K562 (cell line): ENCODE measurements around the gene ANO10. TPM values are rescaled to one million over a fixed set of nuclear protein-coding genes. Genes with fewer than 3 reads are reported as not detected.

ENCODE experiments used
- ATAC-seq: fragments of 200-7000 bp; cut with Tn5 transposase; 3 replicates; pipeline ENCODE4 v1.9.1; 2020; ENCODE audit warnings: moderate library complexity
- BruUV-seq: library from RNA; stranded (reverse); fragments of 400-500 nt; replicated peaks from 2 replicates; lab custom pipeline; 2021; lab: Mats Ljungman, UMichigan
- CTCF ChIA-PET: fragments of 300-600 bp; formaldehyde crosslinking; extraction: SDS; loops from one replicate; lab custom pipeline; 2021; ENCODE audit warnings: low intra/inter-chr PET ratio; lab: Yijun Ruan, JAX
- POLR2A ChIA-PET: fragments of 300-600, 350-650 bp; sonication (Branson Sonifier 250); formaldehyde crosslinking; extraction: SDS; loops from one replicate; lab custom pipeline; 2021; ENCODE audit warnings: antibody characterized with exemption, inconsistent platforms; lab: Yijun Ruan, JAX
- DNase-seq, 4 experiments: peaks; one replicate each; pipeline versions ENCODE4 v3.0.0 to v3.0.0-alpha.2; 2011 to 2018; ENCODE audit warnings: low spot score in 3 of 4, mixed read lengths in 3 of 4; ENCODE audit errors: extremely low read depth in 1 of 4
- FAIRE-seq: peaks from 2 replicates; lab custom pipeline; 2011; peaks lifted over from hg19 to GRCh38; lab: Jason Lieb, UNC
- H2AFZ ChIP-seq: 2 replicates; pipeline ENCODE4 v1.6.0; 2011; ENCODE audit warnings: low read depth, low read length, control low read depth, inconsistent platforms
- H3K27ac ChIP-seq: fragments of 200-600 bp; 3 replicates; pipeline ENCODE4 v1.8.0; 2011; ENCODE audit warnings: low read depth, mild to moderate bottlenecking, control low read depth, inconsistent platforms, low read length, moderate library complexity, mixed read lengths; ENCODE audit errors: extremely low read depth
- H3K27me3 ChIP-seq, 2 experiments: fragments of 300-600 bp in 1 of 2; 2 replicates in 1 of 2; 3 replicates in 1 of 2; pipeline versions ENCODE4 v1.6.0 to v1.8.0; 2011; ENCODE audit warnings: inconsistent platforms in 2 of 2, low read length in 2 of 2, mild to moderate bottlenecking in 1 of 2, mixed read lengths in 1 of 2, moderate library complexity in 1 of 2; ENCODE audit not compliant: control insufficient read depth in 2 of 2, insufficient read depth in 2 of 2
- H3K36me3 ChIP-seq: fragments of 300-600 bp; 3 replicates; pipeline ENCODE4 v1.8.0; 2011; ENCODE audit warnings: mild to moderate bottlenecking, low read length, inconsistent platforms; ENCODE audit not compliant: control insufficient read depth, insufficient read depth
- H3K4me1 ChIP-seq, 2 experiments: fragments of 200-600 bp in 1 of 2; replicated peaks in 1 of 2; 2 replicates in 1 of 2; 3 replicates in 1 of 2; pipeline versions ENCODE4 v1.5.1 to v1.8.0; 2011; ENCODE audit warnings: inconsistent platforms in 2 of 2, low read length in 2 of 2, mild to moderate bottlenecking in 1 of 2, mixed read lengths in 1 of 2, moderate library complexity in 1 of 2; ENCODE audit not compliant: control insufficient read depth in 2 of 2, insufficient read depth in 2 of 2
- H3K4me2 ChIP-seq: 2 replicates; pipeline ENCODE4 v1.6.1; 2011; ENCODE audit warnings: low read length, control low read depth, inconsistent platforms, mixed read lengths; ENCODE audit not compliant: insufficient read depth
- H3K4me3 ChIP-seq: fragments of 200-600 bp; sonication (generic), shearing (Covaris generic); 2 replicates; pipeline ENCODE4 v1.5.1; 2016; ENCODE audit warnings: control low read depth, inconsistent platforms
- H3K79me2 ChIP-seq: fragments of 200-600 bp; 3 replicates; pipeline ENCODE4 v1.8.0; 2011; ENCODE audit warnings: low read length, inconsistent platforms; ENCODE audit not compliant: control insufficient read depth, insufficient read depth
- H3K9ac ChIP-seq, 2 experiments: 2 replicates each; pipeline versions ENCODE4 v1.6.0 to v1.6.1; 2011; ENCODE audit warnings: low read depth in 2 of 2, low read length in 2 of 2, control low read depth in 1 of 2, inconsistent platforms in 1 of 2, mild to moderate bottlenecking in 1 of 2, mixed read lengths in 1 of 2; ENCODE audit not compliant: insufficient read depth in 1 of 2
- H3K9me1 ChIP-seq: one replicate; pipeline ENCODE4 v1.6.0; 2011; ENCODE audit warnings: inconsistent platforms, mild to moderate bottlenecking, low read length, moderate library complexity; ENCODE audit not compliant: control insufficient read depth, insufficient read depth
- H3K9me3 ChIP-seq: replicated peaks from 2 replicates; pipeline ENCODE4 v1.5.1; 2011; ENCODE audit warnings: low read depth, low read length, inconsistent platforms; ENCODE audit not compliant: control insufficient read depth, insufficient read depth
- H4K20me1 ChIP-seq: replicated peaks from 2 replicates; pipeline ENCODE4 v1.6.1; 2011; ENCODE audit warnings: low read length, inconsistent platforms, mixed read lengths; ENCODE audit not compliant: control insufficient read depth, insufficient read depth
- BMI1 ChIP-seq: fragments of 150-350 bp; IDR thresholded peaks from 2 replicates; pipeline ENCODE4 v1.6.1; 2014; ENCODE audit warnings: low read length
- BRF2 ChIP-seq: IDR thresholded peaks from 3 replicates; pipeline ENCODE4 v1.6.1; 2011; ENCODE audit warnings: borderline replicate concordance, mild to moderate bottlenecking; ENCODE audit not compliant: insufficient read length, insufficient read depth
- CBX2 ChIP-seq: fragments of 200-600 bp; sonication (generic); IDR thresholded peaks from one replicate; pipeline ENCODE4 v1.6.1; 2012; ENCODE audit warnings: mild to moderate bottlenecking, low read length, inconsistent platforms; ENCODE audit not compliant: insufficient read depth, poor library complexity, severe bottlenecking
- ETS1 ChIP-seq: conservative IDR thresholded peaks from 2 replicates; pipeline ENCODE4 v1.6.1; 2011; ENCODE audit warnings: low read depth, mild to moderate bottlenecking, low read length; ENCODE audit not compliant: control insufficient read depth
- GATAD2A ChIP-seq: fragments of 450-650 bp; IDR thresholded peaks from 2 replicates; pipeline ENCODE4 v1.6.1; 2017
- HMG20A ChIP-seq: fragments of 450-650 bp; formaldehyde crosslinking; conservative IDR thresholded peaks from 2 replicates; pipeline ENCODE4 v1.4.0; 2020; ENCODE audit warnings: mild to moderate bottlenecking, mixed read lengths
- HMG20B ChIP-seq: fragments of 250-450 bp; sonication (Bioruptor Pico); IDR thresholded peaks from 2 replicates; pipeline ENCODE4 v1.5.0; 2021; ENCODE audit warnings: mild to moderate bottlenecking
- MEF2A ChIP-seq: IDR thresholded peaks from 2 replicates; pipeline ENCODE4 v1.6.1; 2011; ENCODE audit warnings: low read depth, mild to moderate bottlenecking, low read length, moderate library complexity; ENCODE audit not compliant: control insufficient read depth
- NONO ChIP-seq, 2 experiments: fragments of 200-400 bp in 1 of 2; fragments of 450-650 bp in 1 of 2; formaldehyde crosslinking in 1 of 2; IDR thresholded peaks; 2 replicates each; pipeline ENCODE4 v1.6.1; 2017; ENCODE audit warnings: low read depth in 2 of 2, mild to moderate bottlenecking in 2 of 2, moderate library complexity in 2 of 2, low read length in 1 of 2
- NR2C1 ChIP-seq, 2 experiments: fragments of 450-650 bp; IDR thresholded peaks; 2 replicates each; pipeline ENCODE4 v1.6.1; 2017; ENCODE audit warnings: mild to moderate bottlenecking in 2 of 2, antibody characterized with exemption in 1 of 2, inconsistent platforms in 1 of 2, missing compliant biosample characterization in 1 of 2, missing genetic modification characterization in 1 of 2
- PTTG1 ChIP-seq: fragments of 450-650 bp; IDR thresholded peaks from 2 replicates; pipeline ENCODE4 v1.6.1; 2016; ENCODE audit warnings: low read depth, mild to moderate bottlenecking, missing genetic modification characterization, missing compliant biosample characterization
- TBL1XR1 ChIP-seq, 2 experiments: IDR thresholded peaks; 2 replicates each; pipeline ENCODE4 v1.6.1; 2012; ENCODE audit warnings: improper control_type of control experiment in 2 of 2, low read length in 2 of 2, mild to moderate bottlenecking in 1 of 2
- TFAM ChIP-seq: fragments of 250-450 bp; sonication (Bioruptor Pico); conservative IDR thresholded peaks from 2 replicates; pipeline ENCODE4 v1.5.0; 2021; ENCODE audit warnings: mild to moderate bottlenecking, moderate library complexity
- ZHX1 ChIP-seq: fragments of 150-350 bp; conservative IDR thresholded peaks from 2 replicates; pipeline ENCODE4 v1.6.1; 2014; ENCODE audit warnings: low read length
- ZNF224 ChIP-seq: sonication (generic); formaldehyde crosslinking; IDR thresholded peaks from 2 replicates; pipeline ENCODE4 v1.8.0; 2022; ENCODE audit warnings: mild to moderate bottlenecking, missing genetic modification reagents
- ZNF23 ChIP-seq: fragments of 250-450 bp; sonication (Bioruptor Pico); IDR thresholded peaks from 2 replicates; pipeline ENCODE4 v1.4.0; 2020; ENCODE audit warnings: mild to moderate bottlenecking
- ZNF79 ChIP-seq: fragments of 250-450 bp; sonication (Bioruptor Pico); IDR thresholded peaks from 2 replicates; pipeline ENCODE4 v1.4.0; 2020; ENCODE audit warnings: low read depth, mild to moderate bottlenecking, moderate library complexity
- WGBS: fragments of 100-300 bp; shearing (Covaris generic); methylation state at CpG from one replicate; pipeline ENCODE4 v1.1.6; 2016; ENCODE audit warnings: low coverage, mixed read lengths; ENCODE audit not compliant: insufficient coverage; ENCODE audit errors: missing lambda C conversion rate; 5-methylcytosine and 5-hydroxymethylcytosine counted together
- in situ Hi-C: fragments of 300-500 bp; cut with MboI; formaldehyde crosslinking; loops from 4 replicates; pipeline ENCODE4 v1.15.0; 2018; ENCODE audit warnings: inconsistent platforms, mixed read lengths
- intact Hi-C: fragments of 100-400 bp; cut with micrococcal nuclease; formaldehyde crosslinking; loops from 2 replicates; pipeline ENCODE4 v1.14.2; 2022
- polyA plus RNA-seq, 8 experiments: library from polyadenylated mRNA; depleted of rRNA in 4 of 8; stranded (reverse) in 5 of 8; unstranded in 3 of 8; fragments of >200 nt; fragmentation: Nextera tagmentation in 2 of 8; fragmentation: Illumina TruSeq in 1 of 8; extraction: Ambion mirVana in 2 of 8; extraction: Trizol in 1 of 8; gene quantifications; 2 replicates each; pipeline versions ENCODE4 v1.2.1 to v1.2.3, GENCODE V29; 2011 to 2014; ENCODE audit warnings: inconsistent platforms in 1 of 8, missing spikeins in 1 of 8
- total RNA-seq, 7 experiments: library from RNA; depleted of rRNA in 6 of 7; stranded (reverse); fragments of >200 nt in 6 of 7; fragmentation: Illumina TruSeq in 2 of 7; extraction: Trizol in 2 of 7; gene quantifications; 2 replicates each; pipeline versions ENCODE4 v1.2.1 to v1.2.3, GENCODE V29; 2011 to 2021; ENCODE audit warnings: low replicate concordance in 1 of 7

ANO10 gene
- total and polyA plus RNA-seq, 9 of the 15 experiments (the other 6 are each of a cell fraction or from before 2014, with no cell fraction given), result 6.4 to 46.0 (median 32.3) TPM

- TF ChIP-seq ZHX1, result no peak
- no peak for TF ChIP-seq GATAD2A
- TF ChIP-seq NONO (IDR thresholded peaks at IDR 0.05; ENCODE audit: low read depth in 2 of 2, low read length in 1 of 2), result no peak
- no peak for TF ChIP-seq HMG20B (CRISPR knock-in tag)
- TF ChIP-seq ZNF79 (CRISPR knock-in tag), result no peak
- no peak for TF ChIP-seq HMG20A (CRISPR knock-in tag)
- no peak for TF ChIP-seq BRF2
Measured at GRCh38 chr3:43473244-43473643, 148.6 kb downstream of the ANO10 start (continued).

- intact Hi-C loops, result no loop called here
- no peaks in the 10 kb centered on the region for H3K9me1 ChIP-seq
- no peak for ATAC-seq
- CTCF ChIA-PET, result no interaction called here
- H3K36me3 ChIP-seq, result no peaks in the 10 kb centered on the region
- H3K79me2 ChIP-seq, result no peaks in the 10 kb centered on the region
- POLR2A ChIA-PET, result interaction anchor here (0.6 to 2.2 kb wide), 4 partner anchors 13 to 710 kb away, joined by 3 to 7 read pairs (median 4); partner anchors contain the start of gene SNRK
- 0% methylated on average over 1 of the region's 1 CpG for WGBS
- no peaks in the 10 kb centered on the region for H3K9me3 ChIP-seq
- no peak overlapping the region for H3K4me2 ChIP-seq
- no peak for FAIRE-seq
- no peaks in the 10 kb centered on the region for H3K27me3 ChIP-seq
- BruUV-seq, result no TSS peak
- H3K9ac ChIP-seq, result no peak overlapping the region
- no peak for TF ChIP-seq TFAM (CRISPR knock-in tag)
- TF ChIP-seq HMG20A (CRISPR knock-in tag), result no peak
- no peak for TF ChIP-seq TBL1XR1 (IDR thresholded peaks at IDR 0.05; ENCODE audit: low read length in 2 of 2)
- no peak for TF ChIP-seq ETS1
- no peak for TF ChIP-seq NR2C1 (IDR thresholded peaks at IDR 0.05)
- TF ChIP-seq NR2C1 (tag; IDR thresholded peaks at IDR 0.05), result no peak
- TF ChIP-seq BMI1, result no peak
- no peak for TF ChIP-seq ZNF224 (CRISPR knock-in tag)
- no peak for TF ChIP-seq ZNF23 (CRISPR knock-in tag)
- TF ChIP-seq MEF2A, result no peak
- TF ChIP-seq CBX2, result no peak
- TF ChIP-seq PTTG1 (tag), result no peak
- H3K4me3 ChIP-seq, result no peak overlapping the region
- in situ Hi-C loops, result no loop called here
- no peaks in the 10 kb centered on the region for H4K20me1 ChIP-seq
- no peaks in the 10 kb centered on the region for H3K4me1 ChIP-seq
- H3K27ac ChIP-seq, result no peak overlapping the region
- no peak for DNase-seq
- no peak overlapping the region for H2AFZ ChIP-seq
Measured at GRCh38 chr3:43468133-43468532, 153.7 kb downstream of the ANO10 start.
